Erythroblast (primary cell): ENCODE measurements around the gene SUPT7L.

Source experiments
- GATA1 ChIP-seq: IDR thresholded peaks from 2 replicates; pipeline ENCODE4 v1.6.1; 2011; ENCODE audit warnings: low read depth, mild to moderate bottlenecking, control low read depth, low read length, moderate library complexity
- POLR2A ChIP-seq: IDR thresholded peaks from 2 replicates; pipeline ENCODE4 v1.6.1; 2011; ENCODE audit warnings: mild to moderate bottlenecking, low read length

GRCh38 chr2:27671235-27671634, 7.8 kb upstream of the SUPT7L start:
- TF ChIP-seq POLR2A, result no peak
- no peak for TF ChIP-seq GATA1
